ENCODE measurements around the gene ARL15. TPM values are rescaled to one million over a fixed set of nuclear protein-coding genes. Genes with fewer than 3 reads are reported as not detected.

The ARL15 gene
- total RNA-seq, 1 donor from 2014 or later = 14.0 TPM

DNA sequence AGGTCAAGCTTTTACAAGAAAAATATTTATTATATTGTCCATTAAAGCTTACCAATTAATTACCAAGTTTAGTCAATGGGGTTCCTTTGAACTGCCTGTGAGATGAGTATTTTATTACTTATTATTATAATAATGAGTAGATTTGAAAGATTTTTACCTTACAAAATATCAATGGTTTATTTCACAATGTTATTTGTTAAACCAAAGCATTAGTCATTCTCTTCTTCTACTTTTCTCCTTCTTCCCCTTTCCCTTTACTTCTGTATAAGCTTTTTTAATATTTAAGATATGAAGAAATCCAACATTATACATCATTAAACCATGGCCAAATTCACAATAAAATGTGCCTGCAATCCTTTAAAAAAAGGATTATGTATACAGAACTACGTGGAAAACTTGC, 369.5 kb downstream of the ARL15 start:
- TF ChIP-seq, protein P1, sequence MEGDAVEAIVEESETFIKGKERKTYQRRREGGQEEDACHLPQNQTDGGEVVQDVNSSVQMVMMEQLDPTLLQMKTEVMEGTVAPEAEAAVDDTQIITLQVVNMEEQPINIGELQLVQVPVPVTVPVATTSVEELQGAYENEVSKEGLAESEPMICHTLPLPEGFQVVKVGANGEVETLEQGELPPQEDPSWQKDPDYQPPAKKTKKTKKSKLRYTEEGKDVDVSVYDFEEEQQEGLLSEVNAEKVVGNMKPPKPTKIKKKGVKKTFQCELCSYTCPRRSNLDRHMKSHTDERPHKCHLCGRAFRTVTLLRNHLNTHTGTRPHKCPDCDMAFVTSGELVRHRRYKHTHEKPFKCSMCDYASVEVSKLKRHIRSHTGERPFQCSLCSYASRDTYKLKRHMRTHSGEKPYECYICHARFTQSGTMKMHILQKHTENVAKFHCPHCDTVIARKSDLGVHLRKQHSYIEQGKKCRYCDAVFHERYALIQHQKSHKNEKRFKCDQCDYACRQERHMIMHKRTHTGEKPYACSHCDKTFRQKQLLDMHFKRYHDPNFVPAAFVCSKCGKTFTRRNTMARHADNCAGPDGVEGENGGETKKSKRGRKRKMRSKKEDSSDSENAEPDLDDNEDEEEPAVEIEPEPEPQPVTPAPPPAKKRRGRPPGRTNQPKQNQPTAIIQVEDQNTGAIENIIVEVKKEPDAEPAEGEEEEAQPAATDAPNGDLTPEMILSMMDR (IDR thresholded peaks at IDR 0.05) = no peak
- no peak for DNase-seq (ENCODE audit: low spot score)
- H3K36me3 Mint-ChIP-seq (ENCODE audit: low read depth) = peaks cover 7% of the 10 kb centered on the region
- H3K27ac Mint-ChIP-seq (ENCODE audit: unreplicated experiment) = no peak overlapping the region
- H3K9me3 Mint-ChIP-seq (ENCODE audit: low read depth) = no peaks in the 10 kb centered on the region
- H3K4me1 Mint-ChIP-seq (ENCODE audit: low read depth) = peaks cover 8% of the 10 kb centered on the region
- H3K4me3 Mint-ChIP-seq (ENCODE audit: unreplicated experiment) = no peak overlapping the region
- H3K27me3 Mint-ChIP-seq (ENCODE audit: low read depth) = no peaks in the 10 kb centered on the region

DNA sequence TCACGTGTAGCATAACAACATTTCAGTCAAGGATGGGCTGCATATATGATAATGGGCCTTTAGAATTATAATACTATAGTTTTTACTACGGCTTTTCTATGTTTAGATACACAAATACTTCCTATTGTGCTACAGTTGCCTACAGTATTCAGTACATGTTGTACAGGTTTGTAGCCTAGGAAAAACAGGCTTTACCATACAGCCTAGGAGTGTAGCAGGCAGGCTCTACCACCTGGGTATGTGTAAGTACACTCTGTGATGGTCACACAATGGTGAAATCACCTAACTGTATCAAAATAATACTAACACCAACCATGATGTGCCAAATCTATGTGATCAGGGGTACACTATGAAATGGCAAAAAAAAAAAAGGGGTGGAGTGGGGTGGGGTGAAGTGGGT, 372.9 kb downstream of the ARL15 start:
- TF ChIP-seq, protein P1 (IDR thresholded peaks at IDR 0.05) = no peak
- H3K9me3 Mint-ChIP-seq (ENCODE audit: low read depth) = no peaks in the 10 kb centered on the region
- no peak for DNase-seq (ENCODE audit: low spot score)
- peaks cover 4% of the 10 kb centered on the region for H3K36me3 Mint-ChIP-seq (ENCODE audit: low read depth)
- no peaks in the 10 kb centered on the region for H3K27me3 Mint-ChIP-seq (ENCODE audit: low read depth)
- H3K27ac Mint-ChIP-seq (ENCODE audit: unreplicated experiment) = no peak overlapping the region
- H3K4me1 Mint-ChIP-seq (ENCODE audit: low read depth) = peaks cover 24% of the 10 kb centered on the region
- H3K4me3 Mint-ChIP-seq (ENCODE audit: unreplicated experiment) = no peak overlapping the region

DNA sequence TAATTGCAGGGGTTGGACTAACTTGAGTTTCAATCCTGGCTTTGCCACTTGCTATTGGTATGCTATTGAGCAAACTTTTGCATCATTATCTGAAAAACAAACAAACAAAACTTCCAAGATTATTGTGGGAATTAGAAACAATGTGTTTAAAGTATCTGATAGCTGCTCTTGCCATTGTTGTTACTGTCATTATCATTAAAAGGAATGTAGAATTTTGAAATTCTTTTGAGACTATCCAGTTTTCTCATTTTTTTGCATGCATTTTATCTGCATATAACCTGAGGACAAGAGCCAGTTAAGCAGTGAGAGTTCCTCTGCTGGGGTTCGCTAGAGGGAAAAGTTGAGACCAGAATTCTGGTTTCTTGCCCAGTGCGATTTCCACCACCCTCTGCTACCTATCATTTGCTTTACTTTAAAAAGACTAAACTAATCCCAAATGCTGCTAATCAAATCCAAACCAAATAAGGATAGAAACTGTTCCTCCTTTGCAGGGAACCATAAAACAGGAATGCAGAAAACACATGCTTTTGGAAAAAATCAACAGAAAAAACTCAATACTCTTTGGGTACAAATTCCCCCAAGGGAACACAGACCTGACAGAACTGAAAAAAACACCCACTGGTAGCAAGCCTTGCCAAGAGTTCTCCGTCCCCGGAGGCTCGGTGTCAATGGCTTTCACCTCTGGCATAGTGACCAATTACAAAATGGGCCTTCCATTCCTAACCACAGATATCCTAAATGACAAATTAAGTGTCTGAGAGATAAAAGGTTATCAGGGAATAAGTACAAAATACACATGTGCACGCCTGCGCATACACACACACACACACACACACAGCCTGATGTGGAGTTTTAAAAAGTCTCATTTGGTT, 373.7 kb downstream of the ARL15 start:
- DNase-seq (ENCODE audit: low spot score) = no peak
- TF ChIP-seq, protein P1 (IDR thresholded peaks at IDR 0.05) = no peak
- no peaks in the 10 kb centered on the region for H3K27me3 Mint-ChIP-seq (ENCODE audit: low read depth)
- H3K4me3 Mint-ChIP-seq (ENCODE audit: unreplicated experiment) = no peak overlapping the region
- peaks cover 24% of the 10 kb centered on the region for H3K4me1 Mint-ChIP-seq (ENCODE audit: low read depth)
- no peaks in the 10 kb centered on the region for H3K9me3 Mint-ChIP-seq (ENCODE audit: low read depth)
- peaks cover 2% of the 10 kb centered on the region for H3K36me3 Mint-ChIP-seq (ENCODE audit: low read depth)
- no peak overlapping the region for H3K27ac Mint-ChIP-seq (ENCODE audit: unreplicated experiment)

DNA sequence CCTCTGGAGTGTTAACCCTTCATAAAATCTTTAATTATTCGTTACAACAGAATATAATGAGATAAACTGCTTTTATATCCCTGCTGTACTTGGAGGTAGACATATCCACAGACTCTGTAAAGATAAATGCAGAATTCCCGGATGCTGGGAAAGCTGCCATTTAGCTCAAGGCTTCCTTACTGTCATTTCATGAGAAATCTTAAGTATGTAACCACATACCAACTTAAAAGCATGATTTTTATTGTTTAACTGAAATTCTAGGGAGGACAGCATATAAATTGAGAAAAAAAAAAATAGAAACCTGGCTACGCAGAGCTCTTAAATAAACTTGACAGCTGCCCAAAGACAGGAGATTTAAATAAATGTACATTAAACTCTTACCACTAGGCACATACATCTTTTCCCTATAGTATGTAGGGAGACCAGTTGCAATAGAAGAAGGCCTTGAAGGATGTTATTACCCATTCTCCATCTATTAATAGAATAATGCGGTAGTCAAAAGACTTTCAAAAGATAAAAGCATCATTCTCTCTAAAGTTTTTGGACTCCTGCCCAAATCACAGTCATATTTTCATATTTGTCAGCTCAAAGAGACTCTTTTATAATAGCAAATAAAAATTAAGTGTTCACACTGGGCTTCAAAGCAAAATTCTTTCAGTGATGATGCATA, 376.1 kb downstream of the ARL15 start:
- Mint-ChIP-seq H3K36me3 (ENCODE audit: low read depth) (peaks cover 2% of the 10 kb centered on the region), H3K27me3 (ENCODE audit: low read depth) (no peaks in the 10 kb centered on the region), H3K4me3 (ENCODE audit: unreplicated experiment) (no peak overlapping the region), H3K27ac (ENCODE audit: unreplicated experiment) (peak overlapping the region; percentile 2), H3K4me1 (ENCODE audit: low read depth) (peaks cover 33% of the 10 kb centered on the region), H3K9me3 (ENCODE audit: low read depth) (no peaks in the 10 kb centered on the region)
- DNase-seq (ENCODE audit: low spot score) = no peak
- TF ChIP-seq, protein P1 (IDR thresholded peaks at IDR 0.05) = no peak

DNA sequence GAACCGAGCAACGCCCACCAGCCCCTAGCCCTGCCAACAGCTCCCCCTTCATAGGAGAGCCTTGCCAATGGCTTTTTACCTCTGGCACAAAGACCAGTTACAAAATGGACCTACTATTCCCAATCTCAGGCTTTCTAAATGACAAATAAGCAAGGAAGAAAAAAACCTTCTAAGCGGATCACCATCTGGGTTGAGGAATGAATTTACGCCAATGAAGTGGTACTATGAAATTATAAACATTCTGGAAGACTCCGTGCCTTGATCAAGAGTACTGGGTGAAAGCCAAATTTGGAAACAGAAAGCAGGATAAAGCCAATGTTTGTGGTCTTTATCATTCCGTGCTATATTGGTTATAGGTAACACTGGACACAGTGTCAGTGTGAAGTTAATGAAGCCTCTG, 378.0 kb downstream of the ARL15 start:
- H3K4me3 Mint-ChIP-seq (ENCODE audit: unreplicated experiment) = no peak overlapping the region
- H3K9me3 Mint-ChIP-seq (ENCODE audit: low read depth) = no peaks in the 10 kb centered on the region
- no peaks in the 10 kb centered on the region for H3K36me3 Mint-ChIP-seq (ENCODE audit: low read depth)
- H3K27ac Mint-ChIP-seq (ENCODE audit: unreplicated experiment) = no peak overlapping the region
- TF ChIP-seq, protein P1 (IDR thresholded peaks at IDR 0.05) = no peak
- H3K27me3 Mint-ChIP-seq (ENCODE audit: low read depth) = no peaks in the 10 kb centered on the region
- DNase-seq (ENCODE audit: low spot score) = no peak
- H3K4me1 Mint-ChIP-seq (ENCODE audit: low read depth) = peaks cover 40% of the 10 kb centered on the region

Data from chondrocyte (in vitro differentiated cells).